Pancreas (tissue), 10 donors: ENCODE results near the gene EPHA5. TPM values are rescaled to one million over a fixed set of nuclear protein-coding genes. Genes with fewer than 3 reads are reported as not detected.

Experiments
- ATAC-seq, 4 donors: fragments of 200-7000 bp; cut with Tn5 transposase; one replicate each; pipeline versions ENCODE4 v1.8.0 to v1.9.1; 2020; ENCODE audit warnings: mild to moderate bottlenecking in 4 of 4, moderate library complexity in 4 of 4
- DNase-seq, 6 donors: peaks; one replicate each; pipeline ENCODE4 v3.0.0-alpha.2; 2020
- FAIRE-seq: peaks from 2 replicates; lab custom pipeline; 2012; peaks lifted over from hg19 to GRCh38; lab: Jason Lieb, UNC
- H3K27ac ChIP-seq, 4 donors: fragments of 200-600 bp; sonication (generic); 1 replicate in 3 of 4; 2 replicates in 1 of 4; pipeline versions ENCODE4 v1.5.0 to v1.8.0; 2020
- H3K27me3 ChIP-seq, 4 donors: fragments of 200-600 bp; one replicate each; pipeline ENCODE4 v1.8.0; 2021
- H3K36me3 ChIP-seq, 3 donors: fragments of 200-600 bp; sonication (generic) in 1 of 3; one replicate each; pipeline versions ENCODE4 v1.5.0 to v1.8.0; 2020 to 2021
- H3K4me1 ChIP-seq, 3 donors: fragments of 200-600 bp; one replicate each; pipeline ENCODE4 v1.8.0; 2021
- H3K4me3 ChIP-seq, 4 donors: fragments of 200-600 bp; sonication (generic) in 2 of 4; one replicate each; pipeline versions ENCODE4 v1.5.0 to v1.8.0; 2020 to 2021
- H3K9me3 ChIP-seq, 4 donors: fragments of 200-600 bp; one replicate each; pipeline ENCODE4 v1.8.0; 2021
- CTCF ChIP-seq, 4 donors: fragments of 200-600 bp; sonication (generic) in 3 of 4; IDR thresholded peaks; one replicate each; pipeline versions ENCODE4 v1.5.0 to v1.8.0; 2021; ENCODE audit warnings: antibody characterized with exemption in 4 of 4
- WGBS, 2 donors: extraction: QIAGEN DNeasy Blood & Tissue Kit; methylation state at CpG; one replicate each; pipeline ENCODE4 v1.1.7; 2013; 5-methylcytosine and 5-hydroxymethylcytosine counted together
- intact Hi-C, 3 donors: fragments of 100-400 bp; cut with DNase I; formaldehyde crosslinking; loops; one replicate each; pipeline versions ENCODE4 v1.11.1 to v1.14.2; 2022
- polyA plus RNA-seq, 2 donors: library from polyadenylated mRNA; stranded (reverse); fragments of 200-250 nt; gene quantifications; one replicate each; pipeline ENCODE4 v1.2.3, GENCODE V29; 2013
- total RNA-seq, 6 donors: library from RNA; stranded (reverse); fragmentation: NEBNext Ultra II Directional in 4 of 6; extraction: Animal tissue kit (Norgen Biotek cat#: 25700) in 4 of 6; gene quantifications; one replicate each; pipeline versions ENCODE4 v1.2.1 to v1.2.4, GENCODE V29; 2021 to 2023
- donor health status: healthy with polysubstance abuse.
- donor health status: DM: no; HTN: no; CAD: no; lungs with moderate emphysema.
- donor health status: DM: no; HTN: no; CAD: no.
- donor health status: control.
- donor health status: control.
- donor health status: Bipolar disorder and iron deficiency.
- donor health status: DM: yes; HTN: yes; CAD: no.
- donor health status: DM: no; HTN: no; CAD: no.
- donor health status: DM: no; HTN: no; CAD: no.
- donor health status: DM: yes; HTN: yes; CAD: no.

The EPHA5 gene
- total and polyA plus RNA-seq, 8 donors = under 0.01 to 0.12 TPM; not detected in 6

- Histone ChIP-seq H3K9me3 (no peaks in the 10 kb centered on the region), H3K36me3 (no peaks in the 10 kb centered on the region), H3K27me3 (no peaks in the 10 kb centered on the region), H3K4me1 (no peaks in the 10 kb centered on the region), H3K4me3 (no peak overlapping the region), H3K27ac (no peak overlapping the region)
- DNase-seq (no peak), ATAC-seq (no peak), FAIRE-seq (no peak)
- no peak for TF ChIP-seq CTCF (IDR thresholded peaks at IDR 0.05)
- WGBS, 2 donors = 80 to 86% methylated on average over 8 of the region's 8 CpGs
- intact Hi-C loops = no loop called here
These were observed 118.2 kb downstream of the EPHA5 start for GRCh38 chr4:65552057-65552456.

DNA sequence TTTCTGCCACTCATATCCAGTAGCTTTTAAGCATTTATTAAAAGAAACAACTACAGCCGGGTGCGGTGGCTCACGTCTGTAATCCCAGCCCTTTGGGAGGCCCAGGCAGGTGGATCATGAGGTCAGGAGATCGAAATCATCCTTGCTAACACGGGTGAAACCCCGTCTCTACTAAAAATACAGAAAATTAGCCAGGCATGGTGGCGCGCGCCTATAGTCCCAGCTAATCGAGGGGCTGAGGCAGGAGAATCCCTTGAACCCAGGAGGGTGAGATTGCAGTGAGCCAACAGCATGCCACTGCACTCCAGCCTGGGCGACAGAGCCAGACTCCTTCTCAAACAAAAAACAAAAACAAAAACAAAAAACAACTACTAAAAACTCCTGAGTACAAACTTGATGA, 119.8 kb downstream of the EPHA5 start:
- no peak for ATAC-seq
- 84 to 90% methylated on average over 11 of the region's 11 CpGs for WGBS, 2 donors
- Histone ChIP-seq H3K4me1 (no peaks in the 10 kb centered on the region), H3K36me3 (no peaks in the 10 kb centered on the region), H3K27me3 (no peaks in the 10 kb centered on the region), H3K4me3 (no peak overlapping the region), H3K9me3 (no peaks in the 10 kb centered on the region), H3K27ac (no peak overlapping the region)
- DNase-seq = no peak
- no peak for TF ChIP-seq CTCF (IDR thresholded peaks at IDR 0.05)
- intact Hi-C loops = no loop called here
- no peak for FAIRE-seq

DNA sequence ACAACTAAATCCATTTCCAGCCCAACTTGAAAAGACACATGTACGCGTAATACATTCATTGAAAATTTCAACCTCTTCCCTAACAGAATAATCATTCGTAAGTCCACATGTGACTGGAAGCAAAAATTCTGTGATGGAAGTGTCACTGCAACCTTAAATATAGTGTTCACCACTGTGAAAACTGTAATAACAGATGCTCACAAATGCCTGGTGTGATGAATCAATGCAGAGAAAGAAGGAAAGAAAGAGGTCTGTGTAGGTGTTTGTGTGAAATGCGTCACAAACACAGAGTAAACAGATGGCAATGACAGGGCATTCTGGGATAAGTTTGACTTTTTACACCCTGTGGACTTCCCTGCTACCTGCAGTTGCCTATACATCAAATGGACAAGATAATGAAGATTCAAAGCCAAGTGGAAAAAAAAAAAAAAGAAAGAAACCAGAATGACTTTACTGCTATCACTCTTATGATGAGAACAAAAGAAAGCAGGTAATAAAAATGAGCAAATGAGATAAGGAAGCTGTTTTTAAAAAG, 123.3 kb downstream of the EPHA5 start:
- TF ChIP-seq CTCF (IDR thresholded peaks at IDR 0.05) = no peak
- H3K9me3 ChIP-seq = no peaks in the 10 kb centered on the region

DNA sequence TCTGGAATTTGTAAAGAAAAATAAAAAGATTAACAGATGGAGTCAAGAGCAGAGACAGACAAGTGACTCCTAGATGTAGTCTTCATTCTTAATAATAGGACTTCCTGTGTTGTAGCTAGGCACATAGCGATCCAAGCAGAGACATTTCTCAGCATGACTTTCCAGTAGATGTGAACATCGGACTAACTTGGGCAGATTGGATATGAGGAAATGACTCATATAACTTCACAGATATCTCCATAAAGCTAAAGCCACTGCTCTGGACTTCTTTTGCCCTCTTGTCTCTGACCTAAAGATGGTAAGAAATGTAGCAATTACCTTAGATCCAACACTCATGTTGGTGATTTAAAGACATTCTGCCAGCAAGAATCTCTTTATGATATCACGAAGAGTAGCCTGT, 131.7 kb downstream of the EPHA5 start:
- no peak for FAIRE-seq

More for the DNA sequence above, 123.3 kb downstream of the EPHA5 start:
- no peaks in the 10 kb centered on the region for H3K27me3 ChIP-seq
- WGBS, 2 donors = 82 to 89% methylated on average over 4 of the region's 4 CpGs
- FAIRE-seq (no peak), DNase-seq (no peak), ATAC-seq (no peak)
- H3K27ac ChIP-seq = no peak overlapping the region
- intact Hi-C loops = no loop called here
- no peak overlapping the region for H3K4me3 ChIP-seq
- no peaks in the 10 kb centered on the region for H3K36me3 ChIP-seq
- no peaks in the 10 kb centered on the region for H3K4me1 ChIP-seq

More for the DNA sequence above, 131.7 kb downstream of the EPHA5 start:
- 93 to 94% methylated on average over 3 of the region's 3 CpGs for WGBS, 2 donors
- no peaks in the 10 kb centered on the region for H3K4me1 ChIP-seq
- ATAC-seq = no peak
- no peak overlapping the region for H3K4me3 ChIP-seq
- H3K27me3 ChIP-seq = peaks cover 0 to 5% (median 0%) of the 10 kb centered on the region in 4 donors
- DNase-seq = no peak
- H3K27ac ChIP-seq = no peak overlapping the region
- no peak for TF ChIP-seq CTCF (IDR thresholded peaks at IDR 0.05)
- no peaks in the 10 kb centered on the region for H3K9me3 ChIP-seq
- intact Hi-C loops = no loop called here
- no peaks in the 10 kb centered on the region for H3K36me3 ChIP-seq
